H1 (cell line): ENCODE measurements around the gene CFAP97D1. TPM values are rescaled to one million over a fixed set of nuclear protein-coding genes. Genes with fewer than 3 reads are reported as not detected.

Experiments used
- CTCF ChIA-PET: fragments of 300-600 bp; sonication (Branson Sonifier 250); formaldehyde crosslinking; loops from one replicate; lab custom pipeline; 2021; ENCODE audit not compliant: partially characterized antibody; lab: Charles Lee
- POLR2A ChIA-PET: fragments of 300-600 bp; sonication (Branson Sonifier 250); formaldehyde crosslinking; loops from one replicate; lab custom pipeline; 2021; ENCODE audit warnings: inconsistent platforms; ENCODE audit not compliant: partially characterized antibody; lab: Charles Lee
- DNase-seq, 2 experiments: peaks; one replicate each; pipeline versions ENCODE4 v3.0.0 to v3.0.0-alpha.2; 2010 to 2022; ENCODE audit warnings: low spot score in 2 of 2, low read depth in 1 of 2, mixed read lengths in 1 of 2
- FAIRE-seq: peaks from 2 replicates; lab custom pipeline; 2011; peaks lifted over from hg19 to GRCh38; lab: Jason Lieb, UNC
- H2AFZ ChIP-seq: 2 replicates; pipeline ENCODE4 v1.8.1; 2012; ENCODE audit warnings: low read length, inconsistent platforms
- H2AK5ac ChIP-seq: 2 replicates; pipeline ENCODE4 v1.6.1; 2013; ENCODE audit warnings: low read depth, low read length
- H2BK120ac ChIP-seq: replicated peaks from 2 replicates; pipeline ENCODE3; 2013; ENCODE audit warnings: low read depth, low read length, inconsistent platforms
- H2BK12ac ChIP-seq: 2 replicates; pipeline ENCODE4 v1.6.1; 2013; ENCODE audit warnings: low read depth, low read length
- H2BK15ac ChIP-seq: 2 replicates; pipeline ENCODE4 v1.6.1; 2013; ENCODE audit warnings: low read length
- H2BK20ac ChIP-seq: 2 replicates; pipeline ENCODE4 v1.6.1; 2013; ENCODE audit warnings: low read length
- H2BK5ac ChIP-seq: 2 replicates; pipeline ENCODE4 v1.6.1; 2013; ENCODE audit warnings: low read depth, low read length
- H3K14ac ChIP-seq: 2 replicates; pipeline ENCODE4 v1.6.1; 2013; ENCODE audit warnings: inconsistent platforms; ENCODE audit not compliant: insufficient read length
- H3K18ac ChIP-seq: 2 replicates; pipeline ENCODE4 v1.6.1; 2013; ENCODE audit warnings: low read length; ENCODE audit errors: extremely low read depth
- H3K23ac ChIP-seq: 2 replicates; pipeline ENCODE4 v1.6.1; 2013; ENCODE audit warnings: inconsistent platforms; ENCODE audit not compliant: insufficient read length
- H3K23me2 ChIP-seq: 2 replicates; pipeline ENCODE4 v1.6.1; 2013; ENCODE audit warnings: low read depth, low read length
- H3K27ac ChIP-seq: 2 replicates; pipeline ENCODE4 v1.6.1; 2011; ENCODE audit warnings: low read depth, low read length, inconsistent platforms
- H3K27me3 ChIP-seq, 4 experiments: replicated peaks in 1 of 4; 1 replicate in 1 of 4; 2 replicates in 3 of 4; pipeline versions ENCODE4 v1.6.1 to v1.8.1; 2011 to 2013; ENCODE audit warnings: low read length in 3 of 4, mild to moderate bottlenecking in 3 of 4, inconsistent platforms in 2 of 4, mixed read lengths in 2 of 4, moderate library complexity in 1 of 4; ENCODE audit not compliant: control insufficient read depth in 3 of 4, insufficient read depth in 3 of 4; ENCODE audit errors: extremely low read depth in 1 of 4
- H3K36me3 ChIP-seq, 4 experiments: 2 replicates each; pipeline versions ENCODE4 v1.6.1 to v1.8.1; 2011 to 2013; ENCODE audit warnings: mild to moderate bottlenecking in 4 of 4, low read length in 3 of 4, moderate library complexity in 2 of 4, control low read depth in 1 of 4, inconsistent platforms in 1 of 4; ENCODE audit not compliant: insufficient read depth in 4 of 4, control insufficient read depth in 2 of 4
- H3K4ac ChIP-seq: replicated peaks from 2 replicates; pipeline ENCODE3; 2013; ENCODE audit warnings: low read length, low read depth, mixed read lengths, inconsistent platforms; ENCODE audit not compliant: insufficient read length
- H3K4me1 ChIP-seq, 4 experiments: replicated peaks in 1 of 4; 1 replicate in 1 of 4; 2 replicates in 3 of 4; pipeline versions ENCODE4 v1.6.1 to v1.8.1; 2011 to 2013; ENCODE audit warnings: low read length in 3 of 4, inconsistent platforms in 2 of 4, mixed read lengths in 1 of 4; ENCODE audit not compliant: insufficient read depth in 4 of 4, control insufficient read depth in 3 of 4
- H3K4me2 ChIP-seq, 2 experiments: 2 replicates each; pipeline versions ENCODE4 v1.6.1 to v1.8.1; 2011 to 2013; ENCODE audit warnings: low read depth in 2 of 2, low read length in 2 of 2, control low read depth in 1 of 2, inconsistent platforms in 1 of 2, mild to moderate bottlenecking in 1 of 2; ENCODE audit not compliant: insufficient read depth in 1 of 2
- H3K4me3 ChIP-seq, 4 experiments: fragments of 200-600, 300-600 bp in 1 of 4; sonication (generic), shearing (Covaris generic), sonication (Bioruptor Twin) in 1 of 4; 2 replicates each; pipeline versions ENCODE4 v1.5.1 to v1.8.1; 2011 to 2016; ENCODE audit warnings: low read length in 4 of 4, low read depth in 3 of 4, control low read depth in 2 of 4, inconsistent platforms in 2 of 4, mild to moderate bottlenecking in 2 of 4, mixed read lengths in 1 of 4, moderate library complexity in 1 of 4; ENCODE audit not compliant: insufficient read depth in 2 of 4; ENCODE audit errors: extremely low read depth in 1 of 4
- H3K56ac ChIP-seq: replicated peaks from 2 replicates; pipeline ENCODE3; 2013; ENCODE audit warnings: low read depth, mild to moderate bottlenecking, mixed read lengths, low read length, inconsistent platforms; ENCODE audit not compliant: insufficient read length
- H3K79me1 ChIP-seq: 2 replicates; pipeline ENCODE4 v1.6.1; 2013; ENCODE audit warnings: low read depth, low read length, control low read depth
- H3K79me2 ChIP-seq, 2 experiments: 2 replicates each; pipeline versions ENCODE4 v1.6.1 to v1.8.1; 2012 to 2013; ENCODE audit warnings: low read length in 2 of 2, mild to moderate bottlenecking in 2 of 2, inconsistent platforms in 1 of 2; ENCODE audit not compliant: insufficient read depth in 2 of 2, control insufficient read depth in 1 of 2
- H3K9ac ChIP-seq, 4 experiments: replicated peaks in 1 of 4; 1 replicate in 1 of 4; 2 replicates in 3 of 4; pipeline versions ENCODE4 v1.6.1 to v1.8.1; 2011 to 2013; ENCODE audit warnings: low read depth in 3 of 4, low read length in 3 of 4, control low read depth in 2 of 4, mild to moderate bottlenecking in 2 of 4, moderate library complexity in 2 of 4, inconsistent platforms in 1 of 4; ENCODE audit errors: extremely low read depth in 1 of 4
- H3K9me3 ChIP-seq, 2 experiments: 2 replicates each; pipeline versions ENCODE4 v1.6.1 to v1.8.1; 2012 to 2013; ENCODE audit warnings: mild to moderate bottlenecking in 2 of 2, moderate library complexity in 2 of 2, control low read depth in 1 of 2, inconsistent platforms in 1 of 2, low read depth in 1 of 2, low read length in 1 of 2, mixed read lengths in 1 of 2; ENCODE audit not compliant: insufficient read depth in 2 of 2
- H4K20me1 ChIP-seq, 2 experiments: replicated peaks in 1 of 2; 2 replicates each; pipeline versions ENCODE3 to v1.8.1; 2011 to 2013; ENCODE audit warnings: inconsistent platforms in 2 of 2, low read length in 2 of 2, mild to moderate bottlenecking in 1 of 2; ENCODE audit not compliant: insufficient read depth in 2 of 2, control insufficient read depth in 1 of 2
- H4K5ac ChIP-seq: 2 replicates; pipeline ENCODE4 v1.6.1; 2013; ENCODE audit warnings: low read length, low read depth, mixed read lengths, inconsistent platforms; ENCODE audit not compliant: insufficient read length
- H4K8ac ChIP-seq: 2 replicates; pipeline ENCODE4 v1.8.0; 2013; ENCODE audit warnings: mild to moderate bottlenecking, moderate library complexity, low read length, inconsistent platforms; ENCODE audit not compliant: insufficient read depth; ENCODE audit errors: extremely low read depth
- H4K91ac ChIP-seq: replicated peaks from 2 replicates; pipeline ENCODE3; 2013; ENCODE audit warnings: low read length, mixed read lengths, inconsistent platforms; ENCODE audit not compliant: insufficient read length
- BACH1 ChIP-seq: IDR thresholded peaks from 2 replicates; pipeline ENCODE4 v1.6.1; 2012; ENCODE audit warnings: low read length, improper control_type of control experiment
- CBX5 ChIP-seq: fragments of 300-800, 300-1000 bp; sonication (generic); IDR thresholded peaks from 2 replicates; pipeline ENCODE4 v1.7.1; 2016; ENCODE audit warnings: antibody characterized with exemption, low read length, low read depth
- CBX8 ChIP-seq: fragments of 300-800, 300-1000 bp; sonication (generic); IDR thresholded peaks from 2 replicates; pipeline ENCODE4 v1.7.1; 2016; ENCODE audit warnings: low read depth, low read length, borderline replicate concordance
- EGR1 ChIP-seq: IDR thresholded peaks from 2 replicates; pipeline ENCODE4 v1.6.1; 2011; ENCODE audit warnings: low read depth, low read length, borderline replicate concordance
- FOSL1 ChIP-seq: IDR thresholded peaks from 2 replicates; pipeline ENCODE4 v1.6.1; 2011; ENCODE audit warnings: mild to moderate bottlenecking, low read depth, low read length, moderate library complexity; ENCODE audit not compliant: insufficient read depth
- JUN ChIP-seq: IDR thresholded peaks from 2 replicates; pipeline ENCODE4 v1.6.1; 2011; ENCODE audit warnings: low read depth, mild to moderate bottlenecking, improper control_type of control experiment, low read length
- MAFK ChIP-seq: IDR thresholded peaks from 2 replicates; pipeline ENCODE4 v1.6.1; 2012; ENCODE audit warnings: low read depth, mild to moderate bottlenecking, improper control_type of control experiment, low read length
- RBBP5 ChIP-seq: IDR thresholded peaks from 2 replicates; pipeline ENCODE4 v1.7.1; 2012; ENCODE audit warnings: low read depth, mild to moderate bottlenecking, inconsistent platforms, low read length, moderate library complexity, borderline replicate concordance
- TAF1 ChIP-seq: IDR thresholded peaks from 2 replicates; pipeline ENCODE4 v1.6.1; 2011; ENCODE audit warnings: mild to moderate bottlenecking, low read depth, low read length
- WGBS, 2 experiments: shearing (Covaris generic) in 1 of 2; methylation state at CpG; one replicate each; pipeline versions ENCODE4 v1.1.6 to v1.1.7; 2013 to 2015; ENCODE audit warnings: low lambda C conversion rate in 2 of 2, mixed read lengths in 2 of 2, inconsistent platforms in 1 of 2, low coverage in 1 of 2, missing lambda C conversion rate in 1 of 2; ENCODE audit not compliant: insufficient replicate concordance in 2 of 2, insufficient coverage in 1 of 2, insufficient read length in 1 of 2; ENCODE audit errors: extremely low coverage in 1 of 2, missing lambda C conversion rate in 1 of 2; 5-methylcytosine and 5-hydroxymethylcytosine counted together
- polyA plus RNA-seq, 7 experiments: library from polyadenylated mRNA; depleted of rRNA in 3 of 7; stranded (reverse) in 5 of 7; unstranded in 2 of 7; fragments of >200 nt in 5 of 7; fragments of 200-250 nt in 2 of 7; gene quantifications; 1 replicate in 5 of 7; 2 replicates in 1 of 7; 4 replicates in 1 of 7; pipeline versions ENCODE4 v1.2.1 to v1.2.3, GENCODE V29; 2011 to 2013; ENCODE audit warnings: missing spikeins in 2 of 7, mixed read lengths in 2 of 7
- total RNA-seq: library from RNA; stranded (reverse); fragmentation: NEBNext Ultra II Directional; extraction: Animal tissue kit (Norgen Biotek cat#: 25700); gene quantifications from 2 replicates; pipeline ENCODE4 v1.2.1, GENCODE V29; 2021
- TF ChIP-seq, protein P1 (sequence below), 3 experiments: IDR thresholded peaks; 1 replicate in 2 of 3; 2 replicates in 1 of 3; pipeline versions ENCODE4 v1.5.1 to v1.6.1; 2011; ENCODE audit warnings: low read length in 3 of 3, mild to moderate bottlenecking in 3 of 3, inconsistent platforms in 2 of 3, low read depth in 1 of 3, moderate library complexity in 1 of 3; ENCODE audit not compliant: insufficient read depth in 1 of 3; ENCODE audit errors: control extremely low read depth in 1 of 3
- TF ChIP-seq, protein P2 (sequence below): IDR thresholded peaks from 2 replicates; pipeline ENCODE4 v1.6.1; 2012; ENCODE audit warnings: inconsistent platforms

Gene CFAP97D1
- total and polyA plus RNA-seq, 2 of the 8 experiments (the other 6 are each of a cell fraction or from before 2014, with no cell fraction given): 0.02 to 0.07 TPM

- Histone ChIP-seq H3K79me2 (no peaks in the 10 kb centered on the region), H3K27ac (no peak overlapping the region), H3K9me3 (peaks cover 14 to 22% of the 10 kb centered on the region in 2 experiments; a peak in 3 of 4 replicates), H3K23me2 (no peaks in the 10 kb centered on the region), H4K20me1 (no peaks in the 10 kb centered on the region), H4K91ac (no peak overlapping the region), H3K14ac (no peak overlapping the region), H2AFZ (no peak overlapping the region), H2BK120ac (no peak overlapping the region), H2BK12ac (no peak overlapping the region), H3K9ac (no peak overlapping the region), H4K5ac (no peak overlapping the region), H3K23ac (no peak overlapping the region), H3K27me3 (no peaks in the 10 kb centered on the region), H2BK20ac (no peak overlapping the region), H3K4me2 (no peak overlapping the region), H3K4ac (no peak overlapping the region), H2BK5ac (no peak overlapping the region), H3K36me3 (no peaks in the 10 kb centered on the region), H3K18ac (no peak overlapping the region), H2AK5ac (no peak overlapping the region), H3K56ac (no peak overlapping the region), H2BK15ac (no peak overlapping the region), H3K4me3 (no peak overlapping the region), H4K8ac (no peak overlapping the region), H3K79me1 (no peaks in the 10 kb centered on the region; the same call in 1 of the 2 replicates), H3K4me1 (peaks cover 0 to 8% (median 2%) of the 10 kb centered on the region in 4 experiments; a peak in 3 of 7 replicates)
- WGBS, 2 experiments: 78% methylated on average over 1 of the region's 1 CpG; no CpG with 5 or more reads in 1 of the 2 experiments
- no peak for DNase-seq
- FAIRE-seq: no peak
- POLR2A ChIA-PET: interaction anchor here (1.0 to 1.2 kb wide), 2 partner anchors 9 to 11 kb away, joined by 3 to 4 read pairs; no protein-coding TSS in a partner anchor
- CTCF ChIA-PET: interaction anchor here (1.2 to 1.6 kb wide), 5 partner anchors 22 to 40 kb away, joined by 3 to 5 read pairs (median 4); partner anchors contain the start of gene SOST
- TF ChIP-seq CBX8 (no peak), RBBP5 (no peak), MAFK (no peak), BACH1 (no peak), JUN (no peak), FOSL1 (no peak), CBX5 (no peak), TAF1 (no peak), EGR1 (no peak)
- TF ChIP-seq, protein P1, sequence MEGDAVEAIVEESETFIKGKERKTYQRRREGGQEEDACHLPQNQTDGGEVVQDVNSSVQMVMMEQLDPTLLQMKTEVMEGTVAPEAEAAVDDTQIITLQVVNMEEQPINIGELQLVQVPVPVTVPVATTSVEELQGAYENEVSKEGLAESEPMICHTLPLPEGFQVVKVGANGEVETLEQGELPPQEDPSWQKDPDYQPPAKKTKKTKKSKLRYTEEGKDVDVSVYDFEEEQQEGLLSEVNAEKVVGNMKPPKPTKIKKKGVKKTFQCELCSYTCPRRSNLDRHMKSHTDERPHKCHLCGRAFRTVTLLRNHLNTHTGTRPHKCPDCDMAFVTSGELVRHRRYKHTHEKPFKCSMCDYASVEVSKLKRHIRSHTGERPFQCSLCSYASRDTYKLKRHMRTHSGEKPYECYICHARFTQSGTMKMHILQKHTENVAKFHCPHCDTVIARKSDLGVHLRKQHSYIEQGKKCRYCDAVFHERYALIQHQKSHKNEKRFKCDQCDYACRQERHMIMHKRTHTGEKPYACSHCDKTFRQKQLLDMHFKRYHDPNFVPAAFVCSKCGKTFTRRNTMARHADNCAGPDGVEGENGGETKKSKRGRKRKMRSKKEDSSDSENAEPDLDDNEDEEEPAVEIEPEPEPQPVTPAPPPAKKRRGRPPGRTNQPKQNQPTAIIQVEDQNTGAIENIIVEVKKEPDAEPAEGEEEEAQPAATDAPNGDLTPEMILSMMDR (IDR thresholded peaks at IDR 0.05; ENCODE audit: control extremely low read depth in 1 of 3, insufficient read depth in 1 of 3, low read depth in 1 of 3, low read length in 3 of 3): no peak
- TF ChIP-seq, protein P2, sequence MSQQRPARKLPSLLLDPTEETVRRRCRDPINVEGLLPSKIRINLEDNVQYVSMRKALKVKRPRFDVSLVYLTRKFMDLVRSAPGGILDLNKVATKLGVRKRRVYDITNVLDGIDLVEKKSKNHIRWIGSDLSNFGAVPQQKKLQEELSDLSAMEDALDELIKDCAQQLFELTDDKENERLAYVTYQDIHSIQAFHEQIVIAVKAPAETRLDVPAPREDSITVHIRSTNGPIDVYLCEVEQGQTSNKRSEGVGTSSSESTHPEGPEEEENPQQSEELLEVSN: no peak
These were observed 46.3 kb upstream of the CFAP97D1 start for GRCh38 chr17:43733956-43734355.
